ENCODE data around the gene HENMT1. TPM values are rescaled to one million over a fixed set of nuclear protein-coding genes. Genes with fewer than 3 reads are reported as not detected.

The HENMT1 gene
- total RNA-seq, 1 experiment from 2014 or later = 58.1 TPM

GRCh38 chr1:108627951-108628350 lies 32.9 kb downstream of the HENMT1 start:
- Histone ChIP-seq H2AFZ (ENCODE audit: low read length) (no peak overlapping the region), H3K79me2 (ENCODE audit: low read length) (no peaks in the 10 kb centered on the region), H3K4me2 (ENCODE audit: low read depth, low read length, poor library complexity, severe bottlenecking) (no peak overlapping the region), H3K36me3 (ENCODE audit: insufficient read depth, low read length) (no peaks in the 10 kb centered on the region), H4K20me1 (ENCODE audit: insufficient read depth, low read depth, low read length) (no peaks in the 10 kb centered on the region), H3K4me1 (ENCODE audit: low read length) (no peaks in the 10 kb centered on the region), H3K27ac (ENCODE audit: low read length) (no peak overlapping the region), H3K9ac (ENCODE audit: low read length) (no peak overlapping the region), H3K9me2 (replicated peaks; ENCODE audit: insufficient read depth, low read length) (no peaks in the 10 kb centered on the region), H3K9me3 (ENCODE audit: low read length) (no peaks in the 10 kb centered on the region), H3K27me3 (ENCODE audit: low read length) (no peaks in the 10 kb centered on the region), H3K4me3 (ENCODE audit: low read length) (no peak overlapping the region)
- DNase-seq = no peak

- no peaks in the 10 kb centered on the region for H3K36me3 ChIP-seq (ENCODE audit: insufficient read depth, low read length)
- no peak for DNase-seq
- no peak overlapping the region for H2AFZ ChIP-seq (ENCODE audit: low read length)
- H3K27me3 ChIP-seq (ENCODE audit: low read length) = no peaks in the 10 kb centered on the region
- no peak overlapping the region for H3K9ac ChIP-seq (ENCODE audit: low read length)
- H3K9me3 ChIP-seq (ENCODE audit: low read length) = no peaks in the 10 kb centered on the region
- H3K4me2 ChIP-seq (ENCODE audit: low read depth, low read length, poor library complexity, severe bottlenecking) = no peak overlapping the region
- H3K4me1 ChIP-seq (ENCODE audit: low read length) = no peaks in the 10 kb centered on the region
- H3K79me2 ChIP-seq (ENCODE audit: low read length) = no peaks in the 10 kb centered on the region
- H3K9me2 ChIP-seq (replicated peaks; ENCODE audit: insufficient read depth, low read length) = no peaks in the 10 kb centered on the region
- no peak overlapping the region for H3K27ac ChIP-seq (ENCODE audit: low read length)
- no peak overlapping the region for H3K4me3 ChIP-seq (ENCODE audit: low read length)
- H4K20me1 ChIP-seq (ENCODE audit: insufficient read depth, low read depth, low read length) = no peaks in the 10 kb centered on the region
Measured at GRCh38 chr1:108627256-108627655, 33.6 kb downstream of the HENMT1 start.

- Histone ChIP-seq H3K27ac (ENCODE audit: low read length) (no peak overlapping the region), H3K27me3 (ENCODE audit: low read length) (no peaks in the 10 kb centered on the region), H3K79me2 (ENCODE audit: low read length) (no peaks in the 10 kb centered on the region), H3K9me3 (ENCODE audit: low read length) (no peaks in the 10 kb centered on the region), H3K4me3 (ENCODE audit: low read length) (no peak overlapping the region), H3K36me3 (ENCODE audit: insufficient read depth, low read length) (no peaks in the 10 kb centered on the region), H3K4me1 (ENCODE audit: low read length) (no peaks in the 10 kb centered on the region), H4K20me1 (ENCODE audit: insufficient read depth, low read depth, low read length) (no peaks in the 10 kb centered on the region), H3K9me2 (replicated peaks; ENCODE audit: insufficient read depth, low read length) (no peaks in the 10 kb centered on the region), H3K9ac (ENCODE audit: low read length) (no peak overlapping the region), H2AFZ (ENCODE audit: low read length) (no peak overlapping the region), H3K4me2 (ENCODE audit: low read depth, low read length, poor library complexity, severe bottlenecking) (no peak overlapping the region)
- DNase-seq = no peak
Measured at GRCh38 chr1:108624069-108624468, 36.8 kb downstream of the HENMT1 start.

GRCh38 chr1:108617724-108618056 lies 43.2 kb downstream of the HENMT1 start:
- H3K79me2 ChIP-seq (ENCODE audit: low read length) = no peaks in the 10 kb centered on the region
- no peak overlapping the region for H2AFZ ChIP-seq (ENCODE audit: low read length)
- no peak overlapping the region for H3K9ac ChIP-seq (ENCODE audit: low read length)
- DNase-seq = no peak
- H4K20me1 ChIP-seq (ENCODE audit: insufficient read depth, low read depth, low read length) = no peaks in the 10 kb centered on the region
- no peaks in the 10 kb centered on the region for H3K27me3 ChIP-seq (ENCODE audit: low read length)
- H3K27ac ChIP-seq (ENCODE audit: low read length) = no peak overlapping the region
- no peak overlapping the region for H3K4me3 ChIP-seq (ENCODE audit: low read length)
- no peaks in the 10 kb centered on the region for H3K36me3 ChIP-seq (ENCODE audit: insufficient read depth, low read length)
- H3K4me1 ChIP-seq (ENCODE audit: low read length) = no peaks in the 10 kb centered on the region
- no peaks in the 10 kb centered on the region for H3K9me3 ChIP-seq (ENCODE audit: low read length)
- H3K9me2 ChIP-seq (replicated peaks; ENCODE audit: insufficient read depth, low read length) = no peaks in the 10 kb centered on the region
- H3K4me2 ChIP-seq (ENCODE audit: low read depth, low read length, poor library complexity, severe bottlenecking) = no peak overlapping the region

- Histone ChIP-seq H3K27ac (ENCODE audit: low read length) (no peak overlapping the region), H3K4me1 (ENCODE audit: low read length) (no peaks in the 10 kb centered on the region)
Measured at GRCh38 chr1:108617008-108617723, 43.7 kb downstream of the HENMT1 start.

GRCh38 chr1:108615544-108615943 lies 45.3 kb downstream of the HENMT1 start:
- H3K9me3 ChIP-seq (ENCODE audit: low read length) = no peaks in the 10 kb centered on the region
- H3K4me1 ChIP-seq (ENCODE audit: low read length) = peaks cover 5% of the 10 kb centered on the region; the same call in 1 of the 2 replicates
- no peak overlapping the region for H2AFZ ChIP-seq (ENCODE audit: low read length)
- no peaks in the 10 kb centered on the region for H3K36me3 ChIP-seq (ENCODE audit: insufficient read depth, low read length)
- H3K27ac ChIP-seq (ENCODE audit: low read length) = no peak overlapping the region
- no peaks in the 10 kb centered on the region for H3K79me2 ChIP-seq (ENCODE audit: low read length)
- no peak for DNase-seq
- H3K9ac ChIP-seq (ENCODE audit: low read length) = no peak overlapping the region
- H3K4me2 ChIP-seq (ENCODE audit: low read depth, low read length, poor library complexity, severe bottlenecking) = no peak overlapping the region
- no peaks in the 10 kb centered on the region for H3K9me2 ChIP-seq (replicated peaks; ENCODE audit: insufficient read depth, low read length)
- H3K4me3 ChIP-seq (ENCODE audit: low read length) = no peak overlapping the region
- H4K20me1 ChIP-seq (ENCODE audit: insufficient read depth, low read depth, low read length) = no peaks in the 10 kb centered on the region
- no peaks in the 10 kb centered on the region for H3K27me3 ChIP-seq (ENCODE audit: low read length)

More at GRCh38 chr1:108617008-108617723, 43.7 kb downstream of the HENMT1 start:
- Histone ChIP-seq H4K20me1 (ENCODE audit: insufficient read depth, low read depth, low read length) (no peaks in the 10 kb centered on the region), H3K9me3 (ENCODE audit: low read length) (no peaks in the 10 kb centered on the region), H3K36me3 (ENCODE audit: insufficient read depth, low read length) (no peaks in the 10 kb centered on the region), H3K79me2 (ENCODE audit: low read length) (no peaks in the 10 kb centered on the region), H3K27me3 (ENCODE audit: low read length) (no peaks in the 10 kb centered on the region), H2AFZ (ENCODE audit: low read length) (no peak overlapping the region), H3K9ac (ENCODE audit: low read length) (no peak overlapping the region), H3K4me3 (ENCODE audit: low read length) (no peak overlapping the region), H3K9me2 (replicated peaks; ENCODE audit: insufficient read depth, low read length) (no peaks in the 10 kb centered on the region), H3K4me2 (ENCODE audit: low read depth, low read length, poor library complexity, severe bottlenecking) (no peak overlapping the region)
- DNase-seq = no peak

- no peak for DNase-seq
- no peaks in the 10 kb centered on the region for H3K9me3 ChIP-seq (ENCODE audit: low read length)
- H3K4me1 ChIP-seq (ENCODE audit: low read length) = peaks cover 5% of the 10 kb centered on the region; the same call in 1 of the 2 replicates
- no peak overlapping the region for H2AFZ ChIP-seq (ENCODE audit: low read length)
- H3K4me2 ChIP-seq (ENCODE audit: low read depth, low read length, poor library complexity, severe bottlenecking) = no peak overlapping the region
- no peaks in the 10 kb centered on the region for H3K9me2 ChIP-seq (replicated peaks; ENCODE audit: insufficient read depth, low read length)
- H4K20me1 ChIP-seq (ENCODE audit: insufficient read depth, low read depth, low read length) = no peaks in the 10 kb centered on the region
- no peak overlapping the region for H3K4me3 ChIP-seq (ENCODE audit: low read length)
- no peaks in the 10 kb centered on the region for H3K36me3 ChIP-seq (ENCODE audit: insufficient read depth, low read length)
- no peak overlapping the region for H3K9ac ChIP-seq (ENCODE audit: low read length)
- H3K79me2 ChIP-seq (ENCODE audit: low read length) = no peaks in the 10 kb centered on the region
- H3K27ac ChIP-seq (ENCODE audit: low read length) = no peak overlapping the region
- H3K27me3 ChIP-seq (ENCODE audit: low read length) = no peaks in the 10 kb centered on the region
Measured at GRCh38 chr1:108612496-108612895, 48.4 kb downstream of the HENMT1 start.

GRCh38 chr1:108611984-108612383 lies 48.9 kb downstream of the HENMT1 start:
- Histone ChIP-seq H2AFZ (ENCODE audit: low read length) (no peak overlapping the region), H3K9me2 (replicated peaks; ENCODE audit: insufficient read depth, low read length) (no peaks in the 10 kb centered on the region), H3K36me3 (ENCODE audit: insufficient read depth, low read length) (no peaks in the 10 kb centered on the region), H3K9me3 (ENCODE audit: low read length) (no peaks in the 10 kb centered on the region), H3K4me2 (ENCODE audit: low read depth, low read length, poor library complexity, severe bottlenecking) (no peak overlapping the region), H3K9ac (ENCODE audit: low read length) (no peak overlapping the region), H3K27ac (ENCODE audit: low read length) (no peak overlapping the region), H3K4me1 (ENCODE audit: low read length) (peaks cover 5% of the 10 kb centered on the region; the same call in 1 of the 2 replicates), H3K79me2 (ENCODE audit: low read length) (no peaks in the 10 kb centered on the region), H3K4me3 (ENCODE audit: low read length) (no peak overlapping the region), H3K27me3 (ENCODE audit: low read length) (no peaks in the 10 kb centered on the region), H4K20me1 (ENCODE audit: insufficient read depth, low read depth, low read length) (no peaks in the 10 kb centered on the region)
- no peak for DNase-seq
